ENCODE data around the gene ZDHHC1. TPM values are rescaled to one million over a fixed set of nuclear protein-coding genes. Genes with fewer than 3 reads are reported as not detected.

The ZDHHC1 gene
- total RNA-seq, 2 donors from 2014 or later, result 20.3 to 69.8 TPM

GRCh38 chr16:67431775-67432505 is 15.7 kb upstream of the ZDHHC1 start:
- Histone ChIP-seq H3K9me3 (no peaks in the 10 kb centered on the region), H3K27me3 (replicated peaks; ENCODE audit: insufficient read depth) (no peaks in the 10 kb centered on the region), H3K4me1 (replicated peaks) (peaks cover 13% of the 10 kb centered on the region), H3K36me3 (no peaks in the 10 kb centered on the region), H3K4me3 (peak overlapping the region; percentile 32 to 43), H3K27ac (peak overlapping the region; percentile 70 to 87)
- no peak for TF ChIP-seq CTCF (IDR thresholded peaks at IDR 0.05)
- no peak for TF ChIP-seq POLR2AphosphoS5 (IDR thresholded peaks at IDR 0.05)
- TF ChIP-seq POLR2A (IDR thresholded peaks at IDR 0.05), result no peak
- intact Hi-C loops (cut with DNase I), result no loop called here
- WGBS, result 46% methylated on average over 13 of the region's 13 CpGs
- DNase-seq (ENCODE audit: low spot score), result no peak

GRCh38 chr16:67430977-67431774 is 14.9 kb upstream of the ZDHHC1 start, which contains the start of gene HSD11B2:
HSD11B2 (plus strand) TSS chr16:67431121; CDS start chr16:67431249, 128 bp downstream.
- Histone ChIP-seq H3K4me1 (replicated peaks) (peaks cover 13% of the 10 kb centered on the region), H3K27me3 (replicated peaks; ENCODE audit: insufficient read depth) (no peaks in the 10 kb centered on the region), H3K36me3 (no peaks in the 10 kb centered on the region), H3K9me3 (no peaks in the 10 kb centered on the region), H3K4me3 (peak within 1 kb of the TSS; percentile 32 to 43), H3K27ac (peak within 1 kb of the TSS; percentile 70 to 87)
- intact Hi-C loops (cut with DNase I), result no loop called here
- TF ChIP-seq CTCF (IDR thresholded peaks at IDR 0.05) (peak in 2 of 4 experiments; percentile 28 to 38), POLR2A (IDR thresholded peaks at IDR 0.05) (peak; percentile 36), POLR2AphosphoS5 (IDR thresholded peaks at IDR 0.05) (peak; percentile 9)
- WGBS, result 2% methylated on average over 32 of the region's 87 CpGs
- peak; percentile 70 for DNase-seq (ENCODE audit: low spot score)

- Histone ChIP-seq H3K4me1 (replicated peaks) (peaks cover 13% of the 10 kb centered on the region), H3K27ac (peak overlapping the region; percentile 70 to 87)
These were observed 14.3 kb upstream of the ZDHHC1 start for GRCh38 chr16:67430504-67430976.

GRCh38 chr16:67429799-67430503 is 13.7 kb upstream of the ZDHHC1 start:
- TF ChIP-seq POLR2A (IDR thresholded peaks at IDR 0.05) (no peak), POLR2AphosphoS5 (IDR thresholded peaks at IDR 0.05) (no peak), CTCF (IDR thresholded peaks at IDR 0.05) (no peak)
- Histone ChIP-seq H3K4me3 (peak overlapping the region; percentile 32 to 43), H3K36me3 (no peaks in the 10 kb centered on the region), H3K27me3 (replicated peaks; ENCODE audit: insufficient read depth) (no peaks in the 10 kb centered on the region), H3K27ac (peak overlapping the region; percentile 70 to 87), H3K4me1 (replicated peaks) (peaks cover 13% of the 10 kb centered on the region), H3K9me3 (no peaks in the 10 kb centered on the region)
- intact Hi-C loops (cut with DNase I), result loop anchor here (2.0 kb wide), 1 partner anchor 35 kb away; no protein-coding TSS in a partner anchor
- WGBS, result 33% methylated on average over 9 of the region's 13 CpGs
- no peak for DNase-seq (ENCODE audit: low spot score)

More at GRCh38 chr16:67430504-67430976, 14.3 kb upstream of the ZDHHC1 start:
- Histone ChIP-seq H3K36me3 (no peaks in the 10 kb centered on the region), H3K27me3 (replicated peaks; ENCODE audit: insufficient read depth) (no peaks in the 10 kb centered on the region), H3K4me3 (peak overlapping the region; percentile 32 to 43), H3K9me3 (no peaks in the 10 kb centered on the region)
- no peak for DNase-seq (ENCODE audit: low spot score)
- WGBS, result under 1% methylated on average over 20 of the region's 53 CpGs
- TF ChIP-seq CTCF (IDR thresholded peaks at IDR 0.05) (peak in 1 of 4 experiments; percentile 26), POLR2A (IDR thresholded peaks at IDR 0.05) (no peak)
- intact Hi-C loops (cut with DNase I), result no loop called here

Data from prostate gland (tissue), 2 donors.